ENCODE results near the gene ZFR2. TPM values are rescaled to one million over a fixed set of nuclear protein-coding genes. Genes with fewer than 3 reads are reported as not detected.

ZFR2 gene
- total and polyA plus RNA-seq, 4 donors, result not detected

DNA sequence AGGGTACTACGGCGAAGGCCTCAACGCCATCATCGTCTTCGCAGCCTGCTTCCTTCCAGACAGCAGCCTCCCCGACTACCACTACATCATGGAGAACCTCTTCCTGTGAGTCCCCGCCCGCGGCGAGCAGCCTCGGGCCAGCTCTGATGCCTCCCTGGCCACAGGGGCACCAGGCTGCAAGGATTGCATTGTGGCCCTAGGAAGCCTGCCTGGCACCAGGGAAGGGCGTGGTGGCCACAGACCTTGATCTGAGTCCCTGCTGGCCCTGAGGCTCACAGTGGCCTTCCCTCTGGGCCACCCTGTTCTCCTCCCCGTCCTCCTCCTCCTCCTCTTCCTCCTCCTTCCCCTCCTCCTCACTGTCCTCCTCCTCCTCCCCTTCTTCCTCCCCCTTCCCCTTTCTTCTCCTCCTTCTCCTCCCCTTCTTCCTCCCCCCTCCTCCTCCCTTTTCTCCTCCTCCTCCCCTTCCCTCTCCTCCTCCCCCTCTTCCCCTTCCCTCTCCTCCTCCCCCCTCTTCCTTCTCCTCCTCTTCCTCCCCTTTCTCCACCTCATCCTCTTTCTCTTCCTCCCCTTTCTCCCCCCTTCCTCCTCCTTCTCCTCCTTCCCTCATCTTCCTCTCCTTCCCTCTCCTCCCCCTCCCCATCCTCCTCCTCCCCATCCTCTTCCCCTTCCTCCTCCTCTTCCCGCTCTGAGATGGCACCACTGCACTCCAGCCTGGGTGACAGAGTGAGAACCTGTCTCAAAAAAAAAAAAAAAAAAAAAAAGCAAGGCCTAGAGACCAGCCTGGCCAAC, 39.6 kb upstream of the ZFR2 start:
- Histone ChIP-seq H3K9me3 (ENCODE audit: control insufficient read depth in 4 of 4, low read length in 3 of 4) (peaks cover 0 to 6% (median 2%) of the 10 kb centered on the region in 4 donors), H3K27ac (ENCODE audit: low read depth in 1 of 2, low read length in 2 of 2) (no peak overlapping the region), H3K36me3 (ENCODE audit: control insufficient read depth in 4 of 4, insufficient read depth in 3 of 4, low read depth in 1 of 4, low read length in 3 of 4) (no peaks in the 10 kb centered on the region), H3K4me1 (ENCODE audit: control insufficient read depth in 4 of 4, insufficient read depth in 4 of 4, low read length in 3 of 4) (no peaks in the 10 kb centered on the region), H3K4me3 (ENCODE audit: low read depth in 1 of 3, low read length in 3 of 3) (no peak overlapping the region), H3K27me3 (ENCODE audit: control insufficient read depth in 4 of 4, insufficient read depth in 4 of 4, low read length in 3 of 4) (no peaks in the 10 kb centered on the region), H3K9ac (ENCODE audit: low read depth in 1 of 2, low read length in 2 of 2) (no peak overlapping the region)
- WGBS, result 72% methylated on average over 14 of the region's 14 CpGs
- DNase-seq (ENCODE audit: low spot score), result no peak
- no peak for TF ChIP-seq YY1 (IDR thresholded peaks at IDR 0.05)
- TF ChIP-seq, protein P1, sequence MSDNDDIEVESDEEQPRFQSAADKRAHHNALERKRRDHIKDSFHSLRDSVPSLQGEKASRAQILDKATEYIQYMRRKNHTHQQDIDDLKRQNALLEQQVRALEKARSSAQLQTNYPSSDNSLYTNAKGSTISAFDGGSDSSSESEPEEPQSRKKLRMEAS (IDR thresholded peaks at IDR 0.05), result no peak
- TF ChIP-seq, protein P2, sequence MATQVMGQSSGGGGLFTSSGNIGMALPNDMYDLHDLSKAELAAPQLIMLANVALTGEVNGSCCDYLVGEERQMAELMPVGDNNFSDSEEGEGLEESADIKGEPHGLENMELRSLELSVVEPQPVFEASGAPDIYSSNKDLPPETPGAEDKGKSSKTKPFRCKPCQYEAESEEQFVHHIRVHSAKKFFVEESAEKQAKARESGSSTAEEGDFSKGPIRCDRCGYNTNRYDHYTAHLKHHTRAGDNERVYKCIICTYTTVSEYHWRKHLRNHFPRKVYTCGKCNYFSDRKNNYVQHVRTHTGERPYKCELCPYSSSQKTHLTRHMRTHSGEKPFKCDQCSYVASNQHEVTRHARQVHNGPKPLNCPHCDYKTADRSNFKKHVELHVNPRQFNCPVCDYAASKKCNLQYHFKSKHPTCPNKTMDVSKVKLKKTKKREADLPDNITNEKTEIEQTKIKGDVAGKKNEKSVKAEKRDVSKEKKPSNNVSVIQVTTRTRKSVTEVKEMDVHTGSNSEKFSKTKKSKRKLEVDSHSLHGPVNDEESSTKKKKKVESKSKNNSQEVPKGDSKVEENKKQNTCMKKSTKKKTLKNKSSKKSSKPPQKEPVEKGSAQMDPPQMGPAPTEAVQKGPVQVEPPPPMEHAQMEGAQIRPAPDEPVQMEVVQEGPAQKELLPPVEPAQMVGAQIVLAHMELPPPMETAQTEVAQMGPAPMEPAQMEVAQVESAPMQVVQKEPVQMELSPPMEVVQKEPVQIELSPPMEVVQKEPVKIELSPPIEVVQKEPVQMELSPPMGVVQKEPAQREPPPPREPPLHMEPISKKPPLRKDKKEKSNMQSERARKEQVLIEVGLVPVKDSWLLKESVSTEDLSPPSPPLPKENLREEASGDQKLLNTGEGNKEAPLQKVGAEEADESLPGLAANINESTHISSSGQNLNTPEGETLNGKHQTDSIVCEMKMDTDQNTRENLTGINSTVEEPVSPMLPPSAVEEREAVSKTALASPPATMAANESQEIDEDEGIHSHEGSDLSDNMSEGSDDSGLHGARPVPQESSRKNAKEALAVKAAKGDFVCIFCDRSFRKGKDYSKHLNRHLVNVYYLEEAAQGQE (IDR thresholded peaks at IDR 0.05), result no peak
- TF ChIP-seq, protein P3, sequence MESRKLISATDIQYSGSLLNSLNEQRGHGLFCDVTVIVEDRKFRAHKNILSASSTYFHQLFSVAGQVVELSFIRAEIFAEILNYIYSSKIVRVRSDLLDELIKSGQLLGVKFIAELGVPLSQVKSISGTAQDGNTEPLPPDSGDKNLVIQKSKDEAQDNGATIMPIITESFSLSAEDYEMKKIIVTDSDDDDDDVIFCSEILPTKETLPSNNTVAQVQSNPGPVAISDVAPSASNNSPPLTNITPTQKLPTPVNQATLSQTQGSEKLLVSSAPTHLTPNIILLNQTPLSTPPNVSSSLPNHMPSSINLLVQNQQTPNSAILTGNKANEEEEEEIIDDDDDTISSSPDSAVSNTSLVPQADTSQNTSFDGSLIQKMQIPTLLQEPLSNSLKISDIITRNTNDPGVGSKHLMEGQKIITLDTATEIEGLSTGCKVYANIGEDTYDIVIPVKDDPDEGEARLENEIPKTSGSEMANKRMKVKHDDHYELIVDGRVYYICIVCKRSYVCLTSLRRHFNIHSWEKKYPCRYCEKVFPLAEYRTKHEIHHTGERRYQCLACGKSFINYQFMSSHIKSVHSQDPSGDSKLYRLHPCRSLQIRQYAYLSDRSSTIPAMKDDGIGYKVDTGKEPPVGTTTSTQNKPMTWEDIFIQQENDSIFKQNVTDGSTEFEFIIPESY (IDR thresholded peaks at IDR 0.05), result no peak
- TF ChIP-seq SP1 (IDR thresholded peaks at IDR 0.05), result no peak
- no peak for TF ChIP-seq EGR1 (IDR thresholded peaks at IDR 0.05; ENCODE audit: low read depth in 2 of 2)
- TF ChIP-seq FOXA2 (IDR thresholded peaks at IDR 0.05), result no peak

DNA sequence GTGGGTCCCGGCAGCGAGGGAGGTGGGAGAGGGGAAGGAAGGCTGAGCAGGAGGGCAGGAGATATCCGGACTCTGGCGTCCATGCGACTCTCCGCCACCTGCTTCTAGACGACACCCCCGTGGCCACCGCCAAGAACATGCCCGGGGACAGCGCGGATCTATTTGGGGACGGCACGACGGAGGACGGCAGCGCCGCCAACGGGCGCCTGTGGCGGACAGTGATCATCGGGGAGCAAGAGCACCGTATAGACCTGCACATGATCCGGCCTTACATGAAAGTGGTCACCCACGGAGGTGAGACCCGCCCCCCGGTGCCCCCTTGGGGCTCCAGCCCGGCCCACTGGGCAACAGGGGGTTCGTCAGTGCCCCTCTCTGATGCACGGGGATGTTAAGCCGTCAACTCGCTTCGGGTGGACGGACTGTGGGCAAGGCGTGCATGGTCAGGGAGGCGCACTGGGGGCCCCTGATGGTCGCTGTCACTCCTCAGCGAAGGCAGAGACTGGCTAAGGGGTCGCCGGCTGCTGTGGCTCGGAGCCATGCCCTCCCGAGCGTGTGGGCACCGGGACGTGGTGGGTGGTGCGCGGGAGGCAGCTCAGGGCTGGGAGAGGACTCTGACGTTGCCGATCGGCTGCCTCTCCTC, 38.9 kb upstream of the ZFR2 start:
- H3K4me3 ChIP-seq (ENCODE audit: low read depth in 1 of 3, low read length in 3 of 3), result no peak overlapping the region
- no peak for TF ChIP-seq FOXA1 (IDR thresholded peaks at IDR 0.05)
- no peak for TF ChIP-seq HNF4A (conservative IDR thresholded peaks at IDR 0.05)
- TF ChIP-seq YY1 (IDR thresholded peaks at IDR 0.05), result no peak
- TF ChIP-seq EGR1 (IDR thresholded peaks at IDR 0.05; ENCODE audit: low read depth in 2 of 2), result no peak
- TF ChIP-seq GABPA (IDR thresholded peaks at IDR 0.05 in 1 of 2, conservative IDR thresholded peaks at IDR 0.05 in 1 of 2), result no peak
- TF ChIP-seq FOXA2 (IDR thresholded peaks at IDR 0.05), result no peak
- no peak for TF ChIP-seq NR2F2 (IDR thresholded peaks at IDR 0.05)
- TF ChIP-seq, protein P1 (IDR thresholded peaks at IDR 0.05), result no peak
- no peak for TF ChIP-seq RAD21 (IDR thresholded peaks at IDR 0.05)
- no peak for TF ChIP-seq SP1 (IDR thresholded peaks at IDR 0.05)
- no peak for TF ChIP-seq JUND (IDR thresholded peaks at IDR 0.05)
- TF ChIP-seq, protein P2 (IDR thresholded peaks at IDR 0.05), result no peak
- TF ChIP-seq, protein P4, sequence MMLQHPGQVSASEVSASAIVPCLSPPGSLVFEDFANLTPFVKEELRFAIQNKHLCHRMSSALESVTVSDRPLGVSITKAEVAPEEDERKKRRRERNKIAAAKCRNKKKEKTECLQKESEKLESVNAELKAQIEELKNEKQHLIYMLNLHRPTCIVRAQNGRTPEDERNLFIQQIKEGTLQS (IDR thresholded peaks at IDR 0.05), result no peak
- DNase-seq (ENCODE audit: low spot score), result no peak
- no peak overlapping the region for H3K27ac ChIP-seq (ENCODE audit: low read depth in 1 of 2, low read length in 2 of 2)
- no peaks in the 10 kb centered on the region for H3K27me3 ChIP-seq (ENCODE audit: control insufficient read depth in 4 of 4, insufficient read depth in 4 of 4, low read length in 3 of 4)
- no peaks in the 10 kb centered on the region for H3K4me1 ChIP-seq (ENCODE audit: control insufficient read depth in 4 of 4, insufficient read depth in 4 of 4, low read length in 3 of 4)
- WGBS, result 84% methylated on average over 50 of the region's 50 CpGs
- H3K36me3 ChIP-seq (ENCODE audit: control insufficient read depth in 4 of 4, insufficient read depth in 3 of 4, low read depth in 1 of 4, low read length in 3 of 4), result no peaks in the 10 kb centered on the region
- no peak overlapping the region for H3K9ac ChIP-seq (ENCODE audit: low read depth in 1 of 2, low read length in 2 of 2)
- H3K9me3 ChIP-seq (ENCODE audit: control insufficient read depth in 4 of 4, low read length in 3 of 4), result peaks cover 0 to 6% (median 2%) of the 10 kb centered on the region in 4 donors
